NCI-H2107 treated with DMSO at 0.1 percent for 48 hours (cell line): Measurements from ENCODE around the gene ENGASE.

Experiments
- DNase-seq: peaks from one replicate; lab custom pipeline; 2025; ENCODE audit not compliant: unreplicated experiment; lab: John Stamatoyannopoulos, UW

The ENGASE gene

GRCh38 chr17:79135011-79135410 is 60.4 kb downstream of the ENGASE start:
- DNase-seq = no peak

GRCh38 chr17:79135628-79136405 is 61.2 kb downstream of the ENGASE start:
- DNase-seq = no peak
